ENCODE data around the gene SERTAD2.

SERTAD2 gene

DNA sequence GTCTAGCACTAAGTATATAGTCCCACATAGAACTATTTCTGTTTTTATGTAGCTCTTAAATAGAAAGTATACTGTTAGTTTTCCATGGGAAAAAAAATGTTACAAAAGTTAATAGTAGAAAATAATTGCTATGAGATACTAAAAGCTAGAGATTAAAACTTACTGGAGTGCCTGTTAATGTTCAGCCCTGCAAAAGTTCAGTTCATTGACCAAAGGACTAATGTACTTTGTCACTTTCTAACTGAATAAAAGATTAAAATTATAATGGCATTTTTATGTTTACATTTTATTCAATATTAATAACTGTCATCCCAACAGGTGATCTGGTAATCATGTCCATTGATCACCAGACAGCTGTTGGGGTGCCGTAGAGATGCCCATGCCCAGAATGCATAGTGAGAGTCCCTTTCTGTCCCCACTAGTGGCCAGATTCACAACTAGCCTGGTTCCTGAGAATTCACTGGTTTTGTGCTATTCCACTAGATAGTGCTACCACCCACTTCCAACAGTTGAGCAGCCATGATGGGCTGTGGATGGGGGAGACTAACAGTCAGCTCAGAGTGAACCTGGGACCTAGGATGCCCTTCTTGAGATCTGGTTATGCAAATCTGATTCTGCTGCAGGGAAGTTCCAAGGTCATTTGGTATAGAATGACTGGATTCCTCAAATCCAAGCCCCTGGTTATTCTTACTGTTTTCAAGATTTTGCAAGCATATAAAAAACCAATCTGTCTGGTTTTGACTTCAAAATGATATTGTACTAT lies 71.8 kb downstream of the SERTAD2 start:
- peak; percentile 6 for FAIRE-seq
